ENCODE results near the gene SPPL2A. TPM values are rescaled to one million over a fixed set of nuclear protein-coding genes. Genes with fewer than 3 reads are reported as not detected.

SPPL2A gene
- total and polyA plus RNA-seq, 9 of the 15 experiments (the other 6 are each of a cell fraction or from before 2014, with no cell fraction given), result 9.8 to 66.1 (median 38.0) TPM

GRCh38 chr15:50765195-50765967 lies at the start of gene SPPL2A (continued):
- no peak for TF ChIP-seq DLX4 (CRISPR knock-in tag; IDR thresholded peaks at IDR 0.05)
- no peak for TF ChIP-seq GTF2B (IDR thresholded peaks at IDR 0.05; ENCODE audit: extremely low read depth, insufficient read length)
- peak; percentile 39; the same call in 1 of the 2 replicates for TF ChIP-seq EP300 (IDR thresholded peaks at IDR 0.05; ENCODE audit: low read length)
- no peak for TF ChIP-seq ZNF561 (CRISPR knock-in tag; conservative IDR thresholded peaks at IDR 0.05)
- TF ChIP-seq PTTG1 (tag; IDR thresholded peaks at IDR 0.05; ENCODE audit: low read depth), result no peak
- no peak for TF ChIP-seq GTF3C2 (IDR thresholded peaks at IDR 0.05; ENCODE audit: borderline replicate concordance, extremely low read depth, insufficient read length)
- TF ChIP-seq KLF13 (tag; IDR thresholded peaks at IDR 0.05; ENCODE audit: borderline replicate concordance, low read depth), result 0 out of 2 replicates have a peak, but pooled peaks have one; percentile 69
- TF ChIP-seq ZBTB5 (IDR thresholded peaks at IDR 0.05), result no peak
- no peak for TF ChIP-seq ATF1 (CRISPR knock-in tag; IDR thresholded peaks at IDR 0.05)
- peak; percentile 68 for TF ChIP-seq ATF1 (tag; IDR thresholded peaks at IDR 0.05)
- TF ChIP-seq ZNF280B (CRISPR knock-in tag; IDR thresholded peaks at IDR 0.05), result no peak
- TF ChIP-seq ZNF668 (CRISPR knock-in tag; IDR thresholded peaks at IDR 0.05), result no peak
- TF ChIP-seq MYC (IDR thresholded peaks at IDR 0.05; ENCODE audit: low read depth, low read length), result peak; percentile 48; the same call in 1 of the 2 replicates
- no peak for TF ChIP-seq MYC (CRISPR knock-in tag; IDR thresholded peaks at IDR 0.05; ENCODE audit: borderline replicate concordance, low read depth)
- TF ChIP-seq ZNF436 (CRISPR knock-in tag; IDR thresholded peaks at IDR 0.05), result no peak
- TF ChIP-seq PTRF (tag; IDR thresholded peaks at IDR 0.05), result no peak
- peak; percentile 45; the same call in 1 of the 2 replicates for TF ChIP-seq KAT7 (CRISPR knock-in tag; IDR thresholded peaks at IDR 0.05; ENCODE audit: borderline replicate concordance)
- TF ChIP-seq ETS2 (tag; IDR thresholded peaks at IDR 0.05; ENCODE audit: borderline replicate concordance, poor library complexity, severe bottlenecking), result no peak
- no peak for TF ChIP-seq ZNF239 (CRISPR knock-in tag; IDR thresholded peaks at IDR 0.05)
- peak; percentile 25 for TF ChIP-seq CHD1 (IDR thresholded peaks at IDR 0.05; ENCODE audit: low read length)
